ENCODE measurements around the gene NAV3.
"Not testable (repeated sequence)": the region's sequence is repeated elsewhere in the genome, so short reads cannot be mapped to it uniquely, and the experiment has no call there.

Gene NAV3

DNA sequence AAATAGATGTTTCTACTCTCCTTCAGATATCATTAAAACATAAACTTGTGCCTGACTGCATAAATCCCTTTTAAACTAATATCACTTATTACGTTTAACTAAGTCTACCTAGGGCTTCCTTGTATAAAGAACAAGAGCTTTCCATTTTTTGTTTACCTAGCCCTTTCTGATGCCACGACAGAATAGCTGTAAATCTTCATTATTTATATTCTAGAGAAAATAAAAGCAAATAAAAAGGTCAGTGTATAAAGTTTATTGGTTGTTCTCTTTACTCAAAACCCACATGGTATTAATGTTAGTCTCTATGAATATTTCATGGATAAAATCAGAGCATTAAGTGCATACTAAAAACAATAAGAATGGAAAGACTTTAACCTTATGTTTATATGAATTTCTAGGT lies 269.1 kb downstream of the NAV3 start:
- Histone ChIP-seq H3K27me3 (ENCODE audit: control insufficient read depth in 3 of 3, insufficient read depth in 3 of 3, low read depth in 1 of 3, low read length in 3 of 3) (no peaks in the 10 kb centered on the region), H2BK12ac (ENCODE audit: low read length) (no peak overlapping the region), H3K18ac (ENCODE audit: low read length) (no peak overlapping the region), H3K36me3 (replicated peaks in 1 of 2; ENCODE audit: control insufficient read depth in 2 of 2, insufficient read depth in 2 of 2, low read length in 2 of 2) (no peaks in the 10 kb centered on the region), H3K9me3 (replicated peaks in 1 of 2; ENCODE audit: control insufficient read depth in 2 of 2, insufficient read depth in 1 of 2, low read depth in 1 of 2, low read length in 2 of 2) (peaks cover 0 to 1% of the 10 kb centered on the region in 2 donors), H3K9ac (ENCODE audit: low read depth, low read length, poor library complexity) (no peak overlapping the region), H4K91ac (ENCODE audit: low read depth, low read length, poor library complexity) (no peak overlapping the region), H2AK5ac (ENCODE audit: low read depth, low read length) (no peak overlapping the region), H3K79me1 (ENCODE audit: low read depth, low read length) (no peaks in the 10 kb centered on the region), H3K4me1 (ENCODE audit: control insufficient read depth in 2 of 2, insufficient read depth in 1 of 2, low read depth in 1 of 2, low read length in 2 of 2) (no peaks in the 10 kb centered on the region), H3K23ac (ENCODE audit: low read depth, low read length, poor library complexity) (no peak overlapping the region), H3K4me3 (ENCODE audit: low read length in 2 of 2) (no peak overlapping the region), H2BK120ac (ENCODE audit: low read depth, low read length) (no peak overlapping the region), H4K8ac (ENCODE audit: low read depth, low read length) (no peak overlapping the region), H3K4me2 (ENCODE audit: insufficient read depth, low read length, poor library complexity, severe bottlenecking) (no peak overlapping the region), H2AFZ (ENCODE audit: low read length) (no peak overlapping the region), H3K14ac (ENCODE audit: low read length) (no peak overlapping the region), H3K27ac (replicated peaks; ENCODE audit: low read length) (no peak overlapping the region), H2BK5ac (ENCODE audit: low read length) (no peak overlapping the region), H2BK15ac (ENCODE audit: low read length) (no peak overlapping the region), H3K4ac (ENCODE audit: low read length) (no peak overlapping the region)
- WGBS, 2 donors (ENCODE audit: extremely low coverage in 2 of 2, insufficient read length in 2 of 2, insufficient replicate concordance in 1 of 2): 100% methylated on average over 1 of the region's 2 CpGs; no CpG with 5 or more reads in 1 of the 2 donors
- no peak for DNase-seq (ENCODE audit: low spot score)

DNA sequence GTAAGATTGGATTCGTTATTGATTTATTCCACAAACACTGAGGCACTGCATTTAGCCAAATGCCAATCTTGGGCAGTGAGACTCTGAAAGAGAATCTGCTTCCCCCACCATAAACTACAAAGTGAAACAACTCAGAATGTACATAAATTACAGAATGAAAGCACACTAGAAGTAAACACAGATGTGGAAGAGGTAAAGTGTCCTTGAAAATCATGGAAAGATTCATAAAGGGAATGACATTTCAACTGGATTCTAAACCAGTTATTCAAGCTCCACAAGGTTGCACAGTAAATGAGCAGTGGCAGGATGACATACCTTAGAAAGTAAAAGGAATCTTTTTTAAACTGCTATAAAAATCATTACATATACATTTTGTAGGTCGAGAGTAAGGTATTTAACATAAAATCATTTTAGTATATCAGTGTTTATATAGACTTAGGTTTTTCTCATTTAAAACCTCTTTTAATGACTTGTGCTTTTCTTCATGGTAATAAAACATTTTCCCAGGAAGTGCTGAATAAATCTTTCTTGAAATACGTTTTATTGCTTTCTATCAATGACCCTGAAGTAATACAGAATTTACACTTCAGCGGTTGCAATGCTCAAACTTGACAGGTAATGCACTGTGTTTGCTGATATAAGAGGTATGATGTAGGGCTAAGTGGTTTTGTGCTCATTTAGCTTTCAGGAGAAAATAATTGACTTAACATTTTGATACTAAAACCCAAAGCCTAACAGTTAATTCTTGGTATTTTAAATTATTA lies 270.6 kb downstream of the NAV3 start:
- Histone ChIP-seq H3K9ac (ENCODE audit: low read depth, low read length, poor library complexity) (no peak overlapping the region), H3K18ac (ENCODE audit: low read length) (no peak overlapping the region), H3K36me3 (replicated peaks in 1 of 2; ENCODE audit: control insufficient read depth in 2 of 2, insufficient read depth in 2 of 2, low read length in 2 of 2) (no peaks in the 10 kb centered on the region), H2BK120ac (ENCODE audit: low read depth, low read length) (no peak overlapping the region), H3K4me1 (ENCODE audit: control insufficient read depth in 2 of 2, insufficient read depth in 1 of 2, low read depth in 1 of 2, low read length in 2 of 2) (no peaks in the 10 kb centered on the region), H3K4me2 (ENCODE audit: insufficient read depth, low read length, poor library complexity, severe bottlenecking) (no peak overlapping the region), H2BK15ac (ENCODE audit: low read length) (no peak overlapping the region), H3K27ac (replicated peaks; ENCODE audit: low read length) (no peak overlapping the region), H3K4ac (ENCODE audit: low read length) (no peak overlapping the region), H3K4me3 (ENCODE audit: low read length in 2 of 2) (no peak overlapping the region), H2AK5ac (ENCODE audit: low read depth, low read length) (no peak overlapping the region), H4K91ac (ENCODE audit: low read depth, low read length, poor library complexity) (no peak overlapping the region), H3K23ac (ENCODE audit: low read depth, low read length, poor library complexity) (no peak overlapping the region), H2BK5ac (ENCODE audit: low read length) (no peak overlapping the region), H2AFZ (ENCODE audit: low read length) (no peak overlapping the region), H3K14ac (ENCODE audit: low read length) (no peak overlapping the region), H3K27me3 (ENCODE audit: control insufficient read depth in 3 of 3, insufficient read depth in 3 of 3, low read depth in 1 of 3, low read length in 3 of 3) (no peaks in the 10 kb centered on the region), H3K79me1 (ENCODE audit: low read depth, low read length) (no peaks in the 10 kb centered on the region), H2BK12ac (ENCODE audit: low read length) (no peak overlapping the region), H3K9me3 (replicated peaks in 1 of 2; ENCODE audit: control insufficient read depth in 2 of 2, insufficient read depth in 1 of 2, low read depth in 1 of 2, low read length in 2 of 2) (no peaks in the 10 kb centered on the region), H4K8ac (ENCODE audit: low read depth, low read length) (no peak overlapping the region)
- WGBS, 2 donors (ENCODE audit: extremely low coverage in 2 of 2, insufficient read length in 2 of 2, insufficient replicate concordance in 1 of 2): no CpG with 5 or more reads among the region's 4 CpGs
- DNase-seq (ENCODE audit: low spot score): no peak

DNA sequence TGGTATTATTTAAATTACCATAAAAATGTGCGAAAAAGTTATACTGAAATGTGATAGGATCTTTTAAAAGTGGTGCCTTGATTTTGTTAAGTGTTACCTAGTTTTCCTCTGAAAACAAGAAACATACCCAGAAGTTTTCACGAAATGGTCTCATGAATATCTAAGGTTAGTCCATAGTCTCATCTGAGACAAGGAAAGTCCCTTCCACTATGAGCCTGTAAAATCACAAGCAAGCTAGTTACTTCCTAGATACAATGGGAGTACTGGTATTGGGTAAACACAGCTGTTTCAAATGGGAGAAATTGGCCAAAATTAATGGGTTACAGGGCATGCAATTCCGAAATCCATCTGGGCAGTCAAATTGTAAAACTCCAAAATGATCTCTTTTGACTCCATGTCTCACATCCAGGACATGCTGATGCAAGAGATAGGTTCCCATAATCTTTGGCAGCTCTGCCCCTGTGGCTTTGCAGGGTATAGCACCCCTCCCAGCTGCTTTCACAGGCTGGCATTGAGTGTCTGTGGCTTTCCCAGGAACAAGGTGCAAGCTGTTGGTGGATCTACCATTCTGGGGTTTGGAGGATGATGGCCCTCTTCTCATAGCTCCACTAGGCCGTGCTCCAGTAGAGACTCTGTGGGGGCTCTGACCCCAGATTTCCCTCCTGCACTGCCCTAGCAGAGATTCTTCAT lies 271.4 kb downstream of the NAV3 start:
- H3K79me1 ChIP-seq (ENCODE audit: low read depth, low read length): no peaks in the 10 kb centered on the region
- no peaks in the 10 kb centered on the region for H3K4me1 ChIP-seq (ENCODE audit: control insufficient read depth in 2 of 2, insufficient read depth in 1 of 2, low read depth in 1 of 2, low read length in 2 of 2)
- no peak overlapping the region for H3K18ac ChIP-seq (ENCODE audit: low read length)
- no peak overlapping the region for H3K23ac ChIP-seq (ENCODE audit: low read depth, low read length, poor library complexity)
- no peak overlapping the region for H4K91ac ChIP-seq (ENCODE audit: low read depth, low read length, poor library complexity)
- WGBS, 2 donors (ENCODE audit: extremely low coverage in 2 of 2, insufficient read length in 2 of 2, insufficient replicate concordance in 1 of 2): no CpG with 5 or more reads among the region's 4 CpGs
- no peak overlapping the region for H2BK15ac ChIP-seq (ENCODE audit: low read length)
- H2BK120ac ChIP-seq (ENCODE audit: low read depth, low read length): no peak overlapping the region
- H3K4ac ChIP-seq (ENCODE audit: low read length): no peak overlapping the region
- no peak overlapping the region for H2AK5ac ChIP-seq (ENCODE audit: low read depth, low read length)
- no peaks in the 10 kb centered on the region for H3K9me3 ChIP-seq (replicated peaks in 1 of 2; ENCODE audit: control insufficient read depth in 2 of 2, insufficient read depth in 1 of 2, low read depth in 1 of 2, low read length in 2 of 2)
- H3K27me3 ChIP-seq (ENCODE audit: control insufficient read depth in 3 of 3, insufficient read depth in 3 of 3, low read depth in 1 of 3, low read length in 3 of 3): no peaks in the 10 kb centered on the region
- no peak overlapping the region for H2BK5ac ChIP-seq (ENCODE audit: low read length)
- no peak overlapping the region for H3K4me2 ChIP-seq (ENCODE audit: insufficient read depth, low read length, poor library complexity, severe bottlenecking)
- H4K8ac ChIP-seq (ENCODE audit: low read depth, low read length): no peak overlapping the region
- no peak overlapping the region for H2AFZ ChIP-seq (ENCODE audit: low read length)
- H3K14ac ChIP-seq (ENCODE audit: low read length): no peak overlapping the region
- H3K27ac ChIP-seq (replicated peaks; ENCODE audit: low read length): no peak overlapping the region
- H3K36me3 ChIP-seq (replicated peaks in 1 of 2; ENCODE audit: control insufficient read depth in 2 of 2, insufficient read depth in 2 of 2, low read length in 2 of 2): no peaks in the 10 kb centered on the region
- DNase-seq (ENCODE audit: low spot score): no peak
- no peak overlapping the region for H3K4me3 ChIP-seq (ENCODE audit: low read length in 2 of 2)
- no peak overlapping the region for H3K9ac ChIP-seq (ENCODE audit: low read depth, low read length, poor library complexity)
- H2BK12ac ChIP-seq (ENCODE audit: low read length): no peak overlapping the region

DNA sequence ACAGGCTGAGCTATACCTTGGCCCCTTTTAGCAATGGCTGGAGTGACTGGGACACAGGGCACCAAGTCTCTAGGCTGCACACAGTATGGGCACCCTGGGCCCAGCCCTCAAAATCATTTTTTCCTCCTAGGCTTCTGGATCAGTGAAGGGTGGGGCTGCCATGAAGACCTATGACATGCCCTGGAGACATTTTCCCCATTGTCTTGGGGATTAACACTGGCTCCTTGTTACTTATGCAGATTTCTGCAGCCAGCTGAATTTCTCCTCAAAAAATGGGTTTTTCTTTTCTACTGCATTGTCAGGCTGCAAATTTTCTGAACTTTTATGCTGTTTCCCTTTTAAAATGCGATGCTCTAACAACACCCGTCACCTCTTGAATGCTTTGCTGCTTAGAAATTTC lies 272.1 kb downstream of the NAV3 start:
- H4K8ac ChIP-seq (ENCODE audit: low read depth, low read length); DNase-seq (ENCODE audit: low spot score); H2AFZ ChIP-seq (ENCODE audit: low read length); H2BK120ac ChIP-seq (ENCODE audit: low read depth, low read length); H2BK12ac ChIP-seq (ENCODE audit: low read length); H3K14ac ChIP-seq (ENCODE audit: low read length); H2BK5ac ChIP-seq (ENCODE audit: low read length); H3K4me3 ChIP-seq (ENCODE audit: low read length in 2 of 2); H3K4me1 ChIP-seq (ENCODE audit: control insufficient read depth in 2 of 2, insufficient read depth in 1 of 2, low read depth in 1 of 2, low read length in 2 of 2); H3K4me2 ChIP-seq (ENCODE audit: insufficient read depth, low read length, poor library complexity, severe bottlenecking); H3K27me3 ChIP-seq (ENCODE audit: control insufficient read depth in 3 of 3, insufficient read depth in 3 of 3, low read depth in 1 of 3, low read length in 3 of 3); H3K4ac ChIP-seq (ENCODE audit: low read length); H2AK5ac ChIP-seq (ENCODE audit: low read depth, low read length); H2BK15ac ChIP-seq (ENCODE audit: low read length); H3K27ac ChIP-seq (replicated peaks; ENCODE audit: low read length); H3K79me1 ChIP-seq (ENCODE audit: low read depth, low read length); H3K9me3 ChIP-seq (replicated peaks in 1 of 2; ENCODE audit: control insufficient read depth in 2 of 2, insufficient read depth in 1 of 2, low read depth in 1 of 2, low read length in 2 of 2); H3K23ac ChIP-seq (ENCODE audit: low read depth, low read length, poor library complexity); H4K91ac ChIP-seq (ENCODE audit: low read depth, low read length, poor library complexity); H3K9ac ChIP-seq (ENCODE audit: low read depth, low read length, poor library complexity); H3K36me3 ChIP-seq (replicated peaks in 1 of 2; ENCODE audit: control insufficient read depth in 2 of 2, insufficient read depth in 2 of 2, low read length in 2 of 2); H3K18ac ChIP-seq (ENCODE audit: low read length): not testable (repeated sequence)
- no CpG with 5 or more reads among the region's 2 CpGs for WGBS, 2 donors (ENCODE audit: extremely low coverage in 2 of 2, insufficient read length in 2 of 2, insufficient replicate concordance in 1 of 2)

All from neuronal stem cell (in vitro differentiated cells).